H1 (cell line): ENCODE measurements around the gene F2RL2. TPM values are rescaled to one million over a fixed set of nuclear protein-coding genes. Genes with fewer than 3 reads are reported as not detected.

Experiments
- CEBPB ChIP-seq: IDR thresholded peaks from 2 replicates; pipeline ENCODE4 v1.6.1; 2012; ENCODE audit warnings: low read depth, low read length
- EZH2 ChIP-seq: fragments of 200-600 bp; sonication (generic); IDR thresholded peaks from 2 replicates; pipeline ENCODE4 v1.7.1; 2012; ENCODE audit warnings: low read depth, mild to moderate bottlenecking, moderate library complexity, low read length, inconsistent platforms; ENCODE audit not compliant: severe bottlenecking
- GABPA ChIP-seq: IDR thresholded peaks from 2 replicates; pipeline ENCODE4 v1.6.1; 2011; ENCODE audit warnings: mild to moderate bottlenecking, low read length, moderate library complexity, borderline replicate concordance; ENCODE audit not compliant: insufficient read depth
- JUN ChIP-seq: IDR thresholded peaks from 2 replicates; pipeline ENCODE4 v1.6.1; 2011; ENCODE audit warnings: low read depth, mild to moderate bottlenecking, improper control_type of control experiment, low read length
- RNF2 ChIP-seq: fragments of 200-900, 300-1000 bp; sonication (generic); IDR thresholded peaks from 2 replicates; pipeline ENCODE4 v1.7.1; 2016; ENCODE audit warnings: borderline replicate concordance, low read depth, mild to moderate bottlenecking, antibody characterized with exemption, low read length; ENCODE audit not compliant: poor library complexity, severe bottlenecking; ENCODE audit errors: missing control alignments
- polyA plus RNA-seq, 7 experiments: library from polyadenylated mRNA; depleted of rRNA in 3 of 7; stranded (reverse) in 5 of 7; unstranded in 2 of 7; fragments of >200 nt in 5 of 7; fragments of 200-250 nt in 2 of 7; gene quantifications; 1 replicate in 5 of 7; 2 replicates in 1 of 7; 4 replicates in 1 of 7; pipeline versions ENCODE4 v1.2.1 to v1.2.3, GENCODE V29; 2011 to 2013; ENCODE audit warnings: missing spikeins in 2 of 7, mixed read lengths in 2 of 7
- total RNA-seq: library from RNA; stranded (reverse); fragmentation: NEBNext Ultra II Directional; extraction: Animal tissue kit (Norgen Biotek cat#: 25700); gene quantifications from 2 replicates; pipeline ENCODE4 v1.2.1, GENCODE V29; 2021
- TF ChIP-seq, protein P1 (sequence below): IDR thresholded peaks from 2 replicates; pipeline ENCODE4 v1.6.1; 2012; ENCODE audit warnings: inconsistent platforms
- TF ChIP-seq, protein P2 (sequence below), 3 experiments: IDR thresholded peaks; 1 replicate in 2 of 3; 2 replicates in 1 of 3; pipeline versions ENCODE4 v1.5.1 to v1.6.1; 2011; ENCODE audit warnings: low read length in 3 of 3, mild to moderate bottlenecking in 3 of 3, inconsistent platforms in 2 of 3, low read depth in 1 of 3, moderate library complexity in 1 of 3; ENCODE audit not compliant: insufficient read depth in 1 of 3; ENCODE audit errors: control extremely low read depth in 1 of 3

F2RL2 gene
- total and polyA plus RNA-seq, 2 of the 8 experiments (the other 6 are each of a cell fraction or from before 2014, with no cell fraction given), result 0.03 to 0.07 TPM

DNA sequence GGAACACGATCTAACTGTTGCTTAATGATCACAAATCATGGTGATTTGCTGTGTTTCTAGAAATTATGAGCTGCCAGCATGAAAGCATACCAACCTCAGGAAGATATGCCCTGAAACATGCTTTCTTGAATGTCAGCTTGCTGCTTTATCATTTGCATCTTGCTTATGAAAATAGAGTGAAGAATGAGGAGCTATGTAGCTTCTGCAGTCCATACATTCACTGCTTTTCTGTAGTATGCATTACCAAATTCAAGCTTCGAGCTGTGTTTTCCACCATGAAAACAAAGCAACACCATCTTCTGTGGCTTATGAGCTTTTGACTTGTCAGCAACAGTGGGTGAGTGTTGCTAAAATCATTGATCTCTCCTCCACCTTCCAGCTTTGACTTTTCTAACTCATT is 16.5 kb downstream of the F2RL2 start (continued):
- TF ChIP-seq RNF2 (no peak), JUN (no peak), EZH2 (no peak), GABPA (no peak), CEBPB (no peak)
- TF ChIP-seq, protein P1, sequence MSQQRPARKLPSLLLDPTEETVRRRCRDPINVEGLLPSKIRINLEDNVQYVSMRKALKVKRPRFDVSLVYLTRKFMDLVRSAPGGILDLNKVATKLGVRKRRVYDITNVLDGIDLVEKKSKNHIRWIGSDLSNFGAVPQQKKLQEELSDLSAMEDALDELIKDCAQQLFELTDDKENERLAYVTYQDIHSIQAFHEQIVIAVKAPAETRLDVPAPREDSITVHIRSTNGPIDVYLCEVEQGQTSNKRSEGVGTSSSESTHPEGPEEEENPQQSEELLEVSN, result no peak
- TF ChIP-seq, protein P2, sequence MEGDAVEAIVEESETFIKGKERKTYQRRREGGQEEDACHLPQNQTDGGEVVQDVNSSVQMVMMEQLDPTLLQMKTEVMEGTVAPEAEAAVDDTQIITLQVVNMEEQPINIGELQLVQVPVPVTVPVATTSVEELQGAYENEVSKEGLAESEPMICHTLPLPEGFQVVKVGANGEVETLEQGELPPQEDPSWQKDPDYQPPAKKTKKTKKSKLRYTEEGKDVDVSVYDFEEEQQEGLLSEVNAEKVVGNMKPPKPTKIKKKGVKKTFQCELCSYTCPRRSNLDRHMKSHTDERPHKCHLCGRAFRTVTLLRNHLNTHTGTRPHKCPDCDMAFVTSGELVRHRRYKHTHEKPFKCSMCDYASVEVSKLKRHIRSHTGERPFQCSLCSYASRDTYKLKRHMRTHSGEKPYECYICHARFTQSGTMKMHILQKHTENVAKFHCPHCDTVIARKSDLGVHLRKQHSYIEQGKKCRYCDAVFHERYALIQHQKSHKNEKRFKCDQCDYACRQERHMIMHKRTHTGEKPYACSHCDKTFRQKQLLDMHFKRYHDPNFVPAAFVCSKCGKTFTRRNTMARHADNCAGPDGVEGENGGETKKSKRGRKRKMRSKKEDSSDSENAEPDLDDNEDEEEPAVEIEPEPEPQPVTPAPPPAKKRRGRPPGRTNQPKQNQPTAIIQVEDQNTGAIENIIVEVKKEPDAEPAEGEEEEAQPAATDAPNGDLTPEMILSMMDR (IDR thresholded peaks at IDR 0.05; ENCODE audit: control extremely low read depth in 1 of 3, insufficient read depth in 1 of 3, low read depth in 1 of 3, low read length in 3 of 3), result no peak
- TF ChIP-seq, all 59 proteins: peak for 0
